A549 treated with GW870086 at 1 μM for 4 hours (cell line): ENCODE data around the gene EXOC1. TPM values are rescaled to one million over a fixed set of nuclear protein-coding genes. Genes with fewer than 3 reads are reported as not detected.

Experiments
- total RNA-seq: library from RNA; stranded (reverse); fragments of 200-300 nt; extraction: Qiagen RNA extraction; gene quantifications from 5 replicates; pipeline ENCODE4 v1.2.3, GENCODE V29; 2022; ENCODE audit warnings: low read depth

EXOC1 gene
- 10.5 to 15.2 TPM (median 14.4 TPM) in 5 replicates for total RNA-seq

DNA sequence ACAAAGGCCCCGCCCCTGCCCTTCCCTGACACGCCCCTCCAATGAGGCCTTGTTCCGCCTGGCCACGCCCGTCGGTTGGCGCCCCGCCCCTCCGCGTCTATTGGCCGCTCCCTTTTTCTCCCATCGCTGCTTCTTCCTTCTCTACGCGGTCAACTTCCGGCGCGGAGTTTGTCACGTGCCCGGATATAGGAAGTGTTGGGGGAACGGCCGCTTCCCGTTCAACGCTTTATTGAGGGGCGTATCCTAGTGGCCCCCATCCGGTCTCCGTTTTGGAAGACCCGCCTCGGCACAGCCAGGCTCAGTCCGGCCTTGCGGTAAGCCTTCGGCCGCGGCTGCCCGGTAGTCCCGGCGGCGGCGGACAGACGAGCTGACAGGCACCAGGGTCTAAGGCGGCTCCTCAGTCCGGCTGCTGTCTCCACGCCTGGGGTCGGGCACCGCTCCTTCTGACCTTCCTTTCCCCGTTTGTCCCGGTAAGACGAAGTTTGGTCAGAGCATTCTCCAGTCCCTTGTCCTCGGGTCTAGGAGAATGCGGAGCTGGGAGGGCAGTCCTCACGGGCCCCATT lies at the start of gene EXOC1:
TSS of gene EXOC1 (plus strand) at position 165 of the 563 bp plus-strand sequence. CDS start 4,676 bp downstream, outside the sequence.

DNA sequence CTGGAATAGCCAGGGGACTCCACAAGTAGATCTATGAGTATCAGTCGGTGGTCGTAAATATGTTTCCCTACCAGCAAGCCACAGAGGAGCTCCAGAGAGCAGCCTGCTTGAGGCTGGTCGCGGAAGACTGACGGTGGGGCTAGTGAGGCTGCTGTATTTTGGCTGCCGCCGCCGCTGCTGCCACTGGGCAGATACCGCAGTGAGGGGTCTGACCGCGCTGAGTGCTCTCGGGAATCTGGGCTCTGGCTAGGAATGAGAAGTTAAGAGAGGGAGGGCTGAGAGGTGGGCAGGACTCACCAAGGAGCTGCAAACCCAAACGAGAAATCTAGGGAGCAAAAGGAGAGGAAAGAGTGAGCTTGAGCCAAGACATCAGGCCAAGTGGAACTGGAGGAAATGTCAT lies 33.8 kb upstream of the EXOC1 start, which contains the start of gene EXOC1L:
TSS of gene EXOC1L (plus strand) at position 157 of the 400 bp plus-strand sequence. CDS start at position 394, 237 bp downstream.

GRCh38 chr4:55948726-55949481 lies 95.5 kb downstream of the EXOC1 start, which contains the start of gene CEP135:
Gene CEP135 (plus strand): TSS chr4:55948945. CDS start chr4:55952131, 3,186 bp downstream.

Other genes starting within 250 kb of the EXOC1 start
- gene NMU, start 217.3 kb upstream of the EXOC1 start, total RNA-seq: 0.37 to 1.1 TPM (median 0.82 TPM) in 5 replicates
- gene EXOC1L, start 33.9 kb upstream of the EXOC1 start, total RNA-seq: not detected in 5 replicates
- gene CEP135, start 95.3 kb downstream of the EXOC1 start, total RNA-seq: 3.7 to 5.1 TPM (median 4.9 TPM) in 5 replicates